Mesothelial cell of epicardium (in vitro differentiated cells): Measurements from ENCODE around the gene MYL3. TPM values are rescaled to one million over a fixed set of nuclear protein-coding genes. Genes with fewer than 3 reads are reported as not detected.

Source experiments
- DNase-seq, 2 experiments: peaks; one replicate each; pipeline ENCODE4 v3.0.0; 2021; ENCODE audit warnings: low spot score in 2 of 2; ENCODE audit not compliant: unreplicated experiment in 2 of 2
- H3K27ac Mint-ChIP-seq: 2 replicates; pipeline ENCODE4 v1.8.0; 2021; ENCODE audit warnings: mixed read lengths
- H3K27me3 Mint-ChIP-seq: 2 replicates; pipeline ENCODE4 v1.8.0; 2021; ENCODE audit warnings: low read depth, mixed read lengths
- H3K36me3 Mint-ChIP-seq: 2 replicates; pipeline ENCODE4 v1.8.0; 2021; ENCODE audit warnings: mixed read lengths
- H3K4me1 Mint-ChIP-seq: 2 replicates; pipeline ENCODE4 v1.8.0; 2021; ENCODE audit warnings: mixed read lengths
- H3K4me3 Mint-ChIP-seq: 2 replicates; pipeline ENCODE4 v1.8.0; 2021; ENCODE audit warnings: mild to moderate bottlenecking, moderate library complexity, mixed read lengths
- H3K9me3 Mint-ChIP-seq: 2 replicates; pipeline ENCODE4 v1.8.0; 2021; ENCODE audit warnings: mixed read lengths
- CTCF ChIP-seq: fragments of 200-600 bp; sonication (generic); IDR thresholded peaks from one replicate; pipeline ENCODE4 v1.5.0; 2021; ENCODE audit warnings: antibody characterized with exemption; ENCODE audit not compliant: unreplicated experiment
- total RNA-seq: library from RNA; stranded (reverse); gene quantifications from 3 replicates; pipeline ENCODE4 v1.2.1, GENCODE V29; 2021

MYL3 gene
- total RNA-seq, 1 donor from 2014 or later, result 5.3 TPM

GRCh38 chr3:46833346-46834300, 29.6 kb downstream of the MYL3 start:
- H3K9me3 Mint-ChIP-seq, result peaks cover 20% of the 10 kb centered on the region

GRCh38 chr3:46831841-46832240, 31.4 kb downstream of the MYL3 start:
- DNase-seq, result no peak
- Mint-ChIP-seq H3K27me3 (no peaks in the 10 kb centered on the region), H3K36me3 (peaks cover 4% of the 10 kb centered on the region), H3K4me3 (no peak overlapping the region), H3K27ac (no peak overlapping the region), H3K9me3 (peaks cover 2% of the 10 kb centered on the region), H3K4me1 (peaks cover 16% of the 10 kb centered on the region)
- no peak for TF ChIP-seq CTCF

More at GRCh38 chr3:46833346-46834300, 29.6 kb downstream of the MYL3 start:
- H3K4me3 Mint-ChIP-seq, result no peak overlapping the region
- no peak overlapping the region for H3K27ac Mint-ChIP-seq
- no peak for TF ChIP-seq CTCF
- H3K36me3 Mint-ChIP-seq, result peaks cover 14% of the 10 kb centered on the region
- H3K27me3 Mint-ChIP-seq, result no peaks in the 10 kb centered on the region
- peaks cover 16% of the 10 kb centered on the region for H3K4me1 Mint-ChIP-seq
- no peak for DNase-seq

- Mint-ChIP-seq H3K27me3 (no peaks in the 10 kb centered on the region), H3K9me3 (no peaks in the 10 kb centered on the region), H3K36me3 (peaks cover 3% of the 10 kb centered on the region), H3K4me3 (no peak overlapping the region), H3K4me1 (peaks cover 16% of the 10 kb centered on the region), H3K27ac (no peak overlapping the region)
- DNase-seq, result no peak
- no peak for TF ChIP-seq CTCF
Measured at GRCh38 chr3:46831316-46831715, 31.9 kb downstream of the MYL3 start.

GRCh38 chr3:46830801-46831200, 32.4 kb downstream of the MYL3 start:
- Mint-ChIP-seq H3K9me3 (no peaks in the 10 kb centered on the region), H3K27ac (no peak overlapping the region), H3K27me3 (no peaks in the 10 kb centered on the region), H3K4me1 (peaks cover 16% of the 10 kb centered on the region), H3K36me3 (peaks cover 3% of the 10 kb centered on the region), H3K4me3 (no peak overlapping the region)
- no peak for TF ChIP-seq CTCF
- DNase-seq, result no peak

GRCh38 chr3:46829699-46830208, 33.5 kb downstream of the MYL3 start:
- H3K4me1 Mint-ChIP-seq, result peaks cover 12% of the 10 kb centered on the region
- TF ChIP-seq CTCF, result no peak
- no peak overlapping the region for H3K27ac Mint-ChIP-seq
- DNase-seq, result no peak
- H3K4me3 Mint-ChIP-seq, result no peak overlapping the region
- no peaks in the 10 kb centered on the region for H3K9me3 Mint-ChIP-seq
- H3K27me3 Mint-ChIP-seq, result no peaks in the 10 kb centered on the region
- H3K36me3 Mint-ChIP-seq, result peaks cover 3% of the 10 kb centered on the region
